Measurements from ENCODE around the gene HMGB2.

HMGB2 gene

DNA sequence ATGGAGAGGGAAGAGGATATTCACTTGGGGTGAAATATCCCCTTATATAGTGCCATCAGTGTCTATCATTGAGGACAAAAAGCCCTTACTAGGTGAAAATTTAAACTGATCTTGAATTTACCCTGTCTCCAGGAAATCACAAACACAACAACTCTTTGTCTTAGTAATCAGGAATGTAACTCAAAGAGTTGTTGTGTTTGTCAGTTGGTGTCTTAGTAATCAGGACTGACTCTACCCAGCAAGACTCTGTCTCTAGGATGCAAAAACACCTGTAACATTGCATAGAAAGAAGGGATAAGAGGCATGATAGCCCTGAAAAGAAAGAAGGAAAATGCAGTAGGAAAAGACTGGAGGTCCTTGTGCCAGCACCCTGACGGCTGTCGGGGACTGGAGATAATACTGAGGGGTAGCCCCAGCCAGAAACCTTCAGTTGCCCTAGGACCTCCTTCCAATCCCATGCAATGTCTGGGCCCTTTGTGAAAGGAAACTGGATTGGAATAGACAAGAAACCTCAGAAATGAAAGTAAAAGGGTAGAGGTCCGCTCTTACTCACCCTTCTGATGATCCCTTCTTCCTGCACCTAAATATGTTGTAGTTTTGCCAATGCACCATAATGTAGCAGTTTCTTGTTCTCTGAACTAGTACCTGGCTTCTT, 45.3 kb downstream of the HMGB2 start:
- H3K36me3 Mint-ChIP-seq = peaks cover 6% of the 10 kb centered on the region
- peaks cover 17% of the 10 kb centered on the region for H3K4me1 Mint-ChIP-seq
- no peak for DNase-seq
- peaks cover 20% of the 10 kb centered on the region for H3K9me3 Mint-ChIP-seq
- H3K27ac Mint-ChIP-seq = peak overlapping the region; percentile 38
- no peaks in the 10 kb centered on the region for H3K27me3 Mint-ChIP-seq
- CTCF ChIA-PET = interaction anchor here (0.8 to 4.2 kb wide), 11 partner anchors 10 to 162 kb away, joined by 3 to 14 read pairs (median 3); no protein-coding TSS in a partner anchor
- peak overlapping the region; percentile 66 for H3K4me3 Mint-ChIP-seq

DNA sequence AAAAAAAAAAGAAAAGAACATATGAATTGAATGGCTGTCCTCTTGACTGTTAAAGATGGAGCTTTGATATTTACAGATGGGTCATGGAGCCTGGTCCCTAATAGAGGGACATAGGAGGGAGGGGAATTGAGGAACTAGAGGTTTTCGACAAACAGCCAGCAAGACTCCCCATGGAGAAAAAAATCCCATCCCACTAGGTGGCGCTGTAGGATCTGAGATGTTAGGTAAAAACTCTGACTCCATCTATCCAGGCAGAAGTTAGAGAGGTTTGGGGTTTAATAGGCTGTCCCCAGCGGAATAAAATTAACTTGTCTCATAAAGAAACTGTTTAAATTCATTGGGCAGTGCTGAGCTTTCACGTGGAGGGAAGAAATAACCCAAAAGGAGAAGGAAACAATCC, 45.9 kb downstream of the HMGB2 start:
- CTCF ChIA-PET = interaction anchor here (0.8 to 4.2 kb wide), 9 partner anchors 9 to 162 kb away, joined by 3 to 18 read pairs (median 3); no protein-coding TSS in a partner anchor
- peaks cover 6% of the 10 kb centered on the region for H3K36me3 Mint-ChIP-seq
- H3K9me3 Mint-ChIP-seq = peaks cover 20% of the 10 kb centered on the region
- DNase-seq = peak; percentile 79
- H3K4me3 Mint-ChIP-seq = no peak overlapping the region
- H3K4me1 Mint-ChIP-seq = peaks cover 17% of the 10 kb centered on the region
- H3K27ac Mint-ChIP-seq = no peak overlapping the region
- no peaks in the 10 kb centered on the region for H3K27me3 Mint-ChIP-seq

DNA sequence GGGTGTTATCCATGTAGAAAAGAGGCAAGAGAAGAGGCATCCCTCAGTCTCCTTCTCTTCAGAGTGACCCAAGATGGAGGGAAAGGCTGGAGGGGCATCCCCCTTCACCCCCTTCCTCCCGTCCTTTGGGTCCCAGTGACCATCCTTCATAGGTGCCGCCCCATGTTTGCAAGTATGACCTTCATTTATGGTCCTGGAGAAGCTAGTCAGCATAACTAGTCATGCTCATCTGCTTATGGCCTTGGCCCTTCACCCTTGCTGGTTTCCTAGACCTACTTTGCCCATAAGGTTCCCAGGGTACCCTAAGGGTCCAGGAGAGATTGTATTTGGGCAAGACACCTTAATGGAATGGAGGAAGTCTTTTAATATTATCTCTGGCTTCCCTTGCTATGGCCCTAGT, 46.7 kb downstream of the HMGB2 start:
- no peak for DNase-seq
- Mint-ChIP-seq H3K27ac (no peak overlapping the region), H3K9me3 (peaks cover 21% of the 10 kb centered on the region), H3K36me3 (peaks cover 6% of the 10 kb centered on the region), H3K4me1 (peaks cover 17% of the 10 kb centered on the region), H3K4me3 (no peak overlapping the region), H3K27me3 (no peaks in the 10 kb centered on the region)
- CTCF ChIA-PET = interaction anchor here (1.0 to 4.2 kb wide), 9 partner anchors 8 to 274 kb away, joined by 3 to 18 read pairs (median 3); no protein-coding TSS in a partner anchor

DNA sequence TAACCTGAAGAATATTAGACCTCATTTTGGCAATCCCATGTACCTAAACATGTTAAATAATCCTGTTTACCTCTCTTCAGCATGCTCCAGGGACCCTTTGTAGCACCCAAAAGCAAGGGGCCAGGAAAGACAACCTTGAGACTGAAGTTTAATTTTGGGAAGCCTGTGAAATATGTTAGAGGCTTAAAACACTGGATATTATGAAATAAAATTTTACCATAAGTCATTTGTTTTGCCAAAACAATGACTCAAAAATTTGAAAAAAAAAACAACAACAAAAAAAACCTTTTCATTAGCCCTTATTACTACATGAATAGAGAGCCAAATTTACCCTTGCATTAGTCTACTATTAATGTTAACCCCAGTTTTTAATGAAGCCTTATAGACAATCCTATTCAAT, 49.7 kb downstream of the HMGB2 start:
- DNase-seq = no peak
- Mint-ChIP-seq H3K4me1 (peaks cover 12% of the 10 kb centered on the region), H3K27me3 (no peaks in the 10 kb centered on the region), H3K27ac (no peak overlapping the region), H3K9me3 (peaks cover 24% of the 10 kb centered on the region), H3K4me3 (no peak overlapping the region), H3K36me3 (peaks cover 6% of the 10 kb centered on the region)
- CTCF ChIA-PET = interaction anchor here (0.9 kb wide), 1 partner anchor 170 kb away, joined by 3 read pairs; no protein-coding TSS in a partner anchor

DNA sequence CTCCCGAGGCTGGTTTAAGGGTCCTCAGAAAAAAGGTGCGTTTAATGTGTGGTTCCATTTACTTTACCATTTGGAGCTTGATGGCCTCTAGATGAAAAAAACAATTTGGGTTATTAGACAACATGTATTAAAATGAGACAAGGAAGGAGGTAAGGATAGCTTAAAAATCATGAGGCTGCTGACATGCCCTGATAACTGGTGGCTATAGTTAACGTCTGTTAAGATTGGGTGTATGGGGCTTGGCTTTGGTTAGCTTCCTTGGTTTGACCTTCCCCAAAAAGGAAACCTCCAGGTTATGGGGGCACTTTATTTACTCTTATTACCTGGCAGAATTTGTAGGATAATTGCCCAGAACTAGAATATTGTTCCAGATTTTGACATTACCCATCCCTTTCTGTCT, 51.5 kb downstream of the HMGB2 start:
- Mint-ChIP-seq H3K9me3 (peaks cover 23% of the 10 kb centered on the region), H3K4me3 (no peak overlapping the region), H3K4me1 (no peaks in the 10 kb centered on the region), H3K27ac (no peak overlapping the region), H3K36me3 (peaks cover 6% of the 10 kb centered on the region), H3K27me3 (no peaks in the 10 kb centered on the region)
- CTCF ChIA-PET = interaction anchor here (1.2 to 3.1 kb wide), 4 partner anchors 19 to 269 kb away, joined by 3 to 12 read pairs (median 4); no protein-coding TSS in a partner anchor
- no peak for DNase-seq

DNA sequence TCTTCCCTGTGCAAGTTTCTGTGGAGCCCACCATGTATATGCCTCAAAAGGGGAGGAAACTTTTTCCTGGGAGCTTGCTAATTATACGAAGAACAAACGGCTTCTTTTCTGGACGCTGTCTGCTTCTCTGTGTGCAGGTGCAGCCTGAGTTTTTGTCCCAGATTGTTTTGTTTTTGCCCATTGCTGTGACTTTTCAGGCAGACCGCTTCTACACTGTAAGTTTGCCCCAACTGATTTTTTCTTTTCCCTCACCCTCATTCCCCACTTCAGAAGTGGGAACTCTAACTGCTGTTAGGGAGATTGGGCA, 51.9 kb downstream of the HMGB2 start:
- no peaks in the 10 kb centered on the region for H3K27me3 Mint-ChIP-seq
- H3K9me3 Mint-ChIP-seq = peaks cover 19% of the 10 kb centered on the region
- no peaks in the 10 kb centered on the region for H3K4me1 Mint-ChIP-seq
- H3K27ac Mint-ChIP-seq = no peak overlapping the region
- CTCF ChIA-PET = interaction anchor here (1.2 to 3.1 kb wide), 3 partner anchors 19 to 269 kb away, joined by 4 to 12 read pairs (median 4); no protein-coding TSS in a partner anchor
- DNase-seq = no peak
- no peak overlapping the region for H3K4me3 Mint-ChIP-seq
- peaks cover 6% of the 10 kb centered on the region for H3K36me3 Mint-ChIP-seq

DNA sequence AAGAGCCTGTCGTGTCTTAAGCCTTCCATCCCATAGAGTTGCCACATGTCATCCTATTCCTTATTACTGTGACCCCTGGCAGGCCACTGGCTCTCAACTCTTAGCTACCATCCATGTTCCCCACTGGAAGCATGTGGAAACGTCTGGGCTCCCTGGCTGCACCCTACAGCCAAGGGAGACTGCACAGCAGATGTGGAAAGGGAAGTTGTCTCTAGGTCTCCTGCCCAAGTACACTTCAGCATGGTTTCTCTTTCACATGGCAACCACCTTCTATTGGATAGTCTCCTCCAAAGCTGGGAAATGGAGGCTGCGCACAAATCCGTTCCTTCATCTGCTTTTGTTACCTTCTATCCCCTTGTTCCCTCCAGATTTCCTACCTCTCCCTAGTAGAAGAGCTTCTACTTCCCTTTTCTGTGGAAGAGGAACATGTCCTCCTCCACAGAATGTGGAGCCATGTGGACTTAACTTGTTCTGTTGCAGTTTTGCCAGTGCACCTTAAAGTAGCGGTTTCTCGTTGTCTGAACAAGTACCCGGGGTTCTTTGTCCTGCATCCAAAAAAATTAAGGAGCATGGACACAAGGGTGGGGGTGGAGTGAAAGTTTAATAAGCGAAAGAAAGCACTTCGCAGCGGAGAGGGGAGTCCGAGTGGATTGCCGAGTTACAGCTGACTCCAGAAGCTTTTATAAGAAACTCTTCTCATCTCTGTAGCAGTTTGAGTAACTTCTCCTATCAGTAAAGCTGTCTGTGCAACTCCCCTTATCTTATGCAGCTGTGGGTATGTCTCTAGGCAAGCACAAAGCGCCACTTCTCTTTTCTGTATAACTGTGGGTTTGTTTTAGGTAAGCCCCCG, 52.5 kb downstream of the HMGB2 start:
- Mint-ChIP-seq H3K4me3 (no peak overlapping the region), H3K36me3 (peaks cover 3% of the 10 kb centered on the region)
- CTCF ChIA-PET = interaction anchor here (1.2 to 3.1 kb wide), 4 partner anchors 20 to 268 kb away, joined by 4 to 12 read pairs (median 4); no protein-coding TSS in a partner anchor

More for the DNA sequence above, 52.5 kb downstream of the HMGB2 start:
- no peak for DNase-seq
- Mint-ChIP-seq H3K27ac (no peak overlapping the region), H3K9me3 (peaks cover 15% of the 10 kb centered on the region), H3K27me3 (no peaks in the 10 kb centered on the region), H3K4me1 (no peaks in the 10 kb centered on the region)

Data from activated naive CD4-positive, alpha-beta T cell treated with anti-CD3 and anti-CD28 coated beads, Interleukin-2, amount 10 ng/mL, durations not matched to agents 7 days and 5 days (primary cell).